IMR-90 (cell line): ENCODE measurements around the gene RPS6KA4. TPM values are rescaled to one million over a fixed set of nuclear protein-coding genes. Genes with fewer than 3 reads are reported as not detected.

ENCODE experiments used
- ATAC-seq: fragments of 200-7000 bp; cut with Tn5 transposase; 2 replicates; pipeline ENCODE4 v1.9.1; 2020; ENCODE audit warnings: low read depth, mild to moderate bottlenecking, moderate library complexity
- BruUV-seq: library from RNA; stranded (reverse); fragments of 400-500 nt; replicated peaks from 2 replicates; lab custom pipeline; 2021; lab: Mats Ljungman, UMichigan
- CTCF ChIA-PET: fragments of 300-600 bp; formaldehyde crosslinking; extraction: SDS; loops from one replicate; lab custom pipeline; 2021; ENCODE audit warnings: antibody characterized with exemption; lab: Yijun Ruan, JAX
- POLR2A ChIA-PET: fragments of 300-600 bp; sonication (Branson Sonifier 250); formaldehyde crosslinking; loops from one replicate; lab custom pipeline; 2022; ENCODE audit warnings: antibody characterized with exemption; ENCODE audit not compliant: unreplicated experiment; lab: Charles Lee
- DNase-seq: peaks from one replicate; pipeline ENCODE4 v3.0.0; 2013
- H2AFZ ChIP-seq: replicated peaks from 2 replicates; pipeline ENCODE3; 2013; ENCODE audit warnings: low read length, mild to moderate bottlenecking; ENCODE audit not compliant: poor library complexity
- H2AK5ac ChIP-seq: 2 replicates; pipeline ENCODE4 v1.6.1; 2013; ENCODE audit warnings: low read depth, low read length, inconsistent platforms
- H2AK9ac ChIP-seq: replicated peaks from 2 replicates; pipeline ENCODE3; 2013; ENCODE audit warnings: mild to moderate bottlenecking, low read depth, low read length, moderate library complexity; ENCODE audit not compliant: poor library complexity
- H2BK120ac ChIP-seq: 2 replicates; pipeline ENCODE4 v1.6.1; 2013; ENCODE audit warnings: low read depth, low read length, inconsistent platforms
- H2BK15ac ChIP-seq: 3 replicates; pipeline ENCODE4 v1.6.1; 2013; ENCODE audit warnings: low read depth, low read length, inconsistent platforms
- H2BK20ac ChIP-seq: 2 replicates; pipeline ENCODE4 v1.6.1; 2013; ENCODE audit warnings: low read depth, mild to moderate bottlenecking, inconsistent platforms, low read length, moderate library complexity
- H2BK5ac ChIP-seq: 2 replicates; pipeline ENCODE4 v1.6.1; 2013; ENCODE audit warnings: mild to moderate bottlenecking, low read depth, low read length, inconsistent platforms; ENCODE audit not compliant: poor library complexity, severe bottlenecking
- H3K14ac ChIP-seq: replicated peaks from 2 replicates; pipeline ENCODE4 v1.6.1; 2013; ENCODE audit warnings: low read depth, low read length, inconsistent platforms
- H3K18ac ChIP-seq: 2 replicates; pipeline ENCODE4 v1.6.1; 2013; ENCODE audit warnings: low read depth, low read length, control low read depth
- H3K23ac ChIP-seq: 2 replicates; pipeline ENCODE4 v1.6.1; 2013; ENCODE audit warnings: low read depth, low read length, inconsistent platforms
- H3K27ac ChIP-seq: 2 replicates; pipeline ENCODE4 v1.5.1; 2013; ENCODE audit warnings: mild to moderate bottlenecking, control low read depth, low read length; ENCODE audit not compliant: insufficient read depth
- H3K27me3 ChIP-seq: 2 replicates; pipeline ENCODE4 v1.6.1; 2013; ENCODE audit warnings: low read length; ENCODE audit not compliant: control insufficient read depth, insufficient read depth
- H3K36me3 ChIP-seq: 2 replicates; pipeline ENCODE4 v1.6.1; 2013; ENCODE audit warnings: low read length, mixed read lengths; ENCODE audit not compliant: control insufficient read depth, insufficient read depth
- H3K4ac ChIP-seq: 2 replicates; pipeline ENCODE4 v1.6.1; 2013; ENCODE audit warnings: low read depth, low read length, inconsistent platforms
- H3K4me1 ChIP-seq: 2 replicates; pipeline ENCODE4 v1.6.1; 2013; ENCODE audit warnings: low read length, mixed read lengths; ENCODE audit not compliant: control insufficient read depth, insufficient read depth
- H3K4me2 ChIP-seq: 2 replicates; pipeline ENCODE4 v1.6.1; 2013; ENCODE audit warnings: low read depth, mild to moderate bottlenecking, control low read depth, low read length, moderate library complexity
- H3K4me3 ChIP-seq: 2 replicates; pipeline ENCODE4 v1.5.1; 2013; ENCODE audit warnings: low read depth, mild to moderate bottlenecking, control low read depth, low read length, moderate library complexity; ENCODE audit not compliant: insufficient read depth
- H3K56ac ChIP-seq: 2 replicates; pipeline ENCODE4 v1.6.1; 2013; ENCODE audit warnings: low read length, inconsistent platforms; ENCODE audit not compliant: insufficient read depth; ENCODE audit errors: extremely low read depth
- H3K79me1 ChIP-seq, 2 experiments: 2 replicates each; pipeline ENCODE4 v1.6.1; 2013; ENCODE audit warnings: low read length in 2 of 2, inconsistent platforms in 1 of 2, low read depth in 1 of 2
- H3K9ac ChIP-seq: 2 replicates; pipeline ENCODE4 v1.6.1; 2013; ENCODE audit warnings: low read depth, low read length, control low read depth
- H3K9me1 ChIP-seq: 2 replicates; pipeline ENCODE4 v1.6.1; 2013; ENCODE audit warnings: low read length, inconsistent platforms; ENCODE audit not compliant: insufficient read depth
- H3K9me3 ChIP-seq: 2 replicates; pipeline ENCODE4 v1.6.1; 2013; ENCODE audit warnings: low read length; ENCODE audit not compliant: control insufficient read depth, insufficient read depth
- H4K20me1 ChIP-seq: 2 replicates; pipeline ENCODE4 v1.6.1; 2013; ENCODE audit warnings: low read length, inconsistent platforms; ENCODE audit not compliant: insufficient read depth
- H4K5ac ChIP-seq: 2 replicates; pipeline ENCODE4 v1.6.1; 2013; ENCODE audit warnings: mild to moderate bottlenecking, low read depth, low read length, control low read depth
- H4K8ac ChIP-seq, 2 experiments: 2 replicates each; pipeline ENCODE4 v1.6.1; 2013; ENCODE audit warnings: low read depth in 2 of 2, low read length in 2 of 2, control low read depth in 1 of 2, inconsistent platforms in 1 of 2
- H4K91ac ChIP-seq: 2 replicates; pipeline ENCODE4 v1.6.1; 2013; ENCODE audit warnings: low read depth, low read length, inconsistent platforms; ENCODE audit not compliant: insufficient read depth
- BHLHE40 ChIP-seq: fragments of 150-350 bp; IDR thresholded peaks from 2 replicates; pipeline ENCODE4 v1.6.1; 2016; ENCODE audit warnings: mild to moderate bottlenecking, low read depth, low read length
- CHD1 ChIP-seq: IDR thresholded peaks from 2 replicates; pipeline ENCODE4 v1.6.1; 2012; ENCODE audit warnings: low read depth, low read length, improper control_type of control experiment
- CTCF ChIP-seq: conservative IDR thresholded peaks from 2 replicates; pipeline ENCODE4 v1.5.1; 2012; ENCODE audit warnings: mild to moderate bottlenecking, low read depth, low read length, improper control_type of control experiment
- ELK1 ChIP-seq: fragments of 150-350 bp; IDR thresholded peaks from 2 replicates; pipeline ENCODE4 v1.6.1; 2016; ENCODE audit warnings: low read depth, mild to moderate bottlenecking, low read length, moderate library complexity, borderline replicate concordance
- FOS ChIP-seq: fragments of 150-350 bp; IDR thresholded peaks from 2 replicates; pipeline ENCODE4 v1.6.1; 2016; ENCODE audit warnings: low read depth, low read length
- MAFK ChIP-seq: IDR thresholded peaks from 2 replicates; pipeline ENCODE4 v1.6.1; 2012; ENCODE audit warnings: low read depth, low read length, improper control_type of control experiment
- MAZ ChIP-seq: IDR thresholded peaks from 2 replicates; pipeline ENCODE4 v1.6.1; 2012; ENCODE audit warnings: low read depth, mild to moderate bottlenecking, low read length, improper control_type of control experiment, moderate library complexity, borderline replicate concordance
- MXI1 ChIP-seq: IDR thresholded peaks from 2 replicates; pipeline ENCODE4 v1.6.1; 2012; ENCODE audit warnings: low read depth, mild to moderate bottlenecking, low read length, moderate library complexity, borderline replicate concordance
- NFE2L2 ChIP-seq: fragments of 150-350 bp; IDR thresholded peaks from 2 replicates; pipeline ENCODE4 v1.6.1; 2016; ENCODE audit warnings: low read depth, mild to moderate bottlenecking, low read length
- RAD21 ChIP-seq: IDR thresholded peaks from 2 replicates; pipeline ENCODE4 v1.6.1; 2012; ENCODE audit warnings: low read length, improper control_type of control experiment
- RCOR1 ChIP-seq: IDR thresholded peaks from 2 replicates; pipeline ENCODE4 v1.6.1; 2012; ENCODE audit warnings: mild to moderate bottlenecking, low read length, improper control_type of control experiment; ENCODE audit not compliant: insufficient replicate concordance
- RFX5 ChIP-seq: IDR thresholded peaks from 2 replicates; pipeline ENCODE4 v1.8.0; 2012; ENCODE audit warnings: low read depth, mild to moderate bottlenecking, low read length, moderate library complexity
- SMC3 ChIP-seq: fragments of 150-350 bp; IDR thresholded peaks from 2 replicates; pipeline ENCODE4 v1.6.1; 2016; ENCODE audit warnings: low read depth, mild to moderate bottlenecking, antibody characterized with exemption, low read length, moderate library complexity
- WGBS, 2 experiments: methylation state at CpG; one replicate each; pipeline versions ENCODE4 v1.1.5 to v1.1.7; 2013; ENCODE audit warnings: missing lambda C conversion rate in 2 of 2; ENCODE audit not compliant: insufficient read length in 1 of 2; ENCODE audit errors: extremely low coverage in 2 of 2; 5-methylcytosine and 5-hydroxymethylcytosine counted together
- dilution Hi-C: fragments of 300-500 bp; cut with HindIII; formaldehyde crosslinking; loops from one replicate; pipeline ENCODE4 v1.14.3; 2018; ENCODE audit warnings: low sequenced_read_pairs; ENCODE audit not compliant: unreplicated experiment
- in situ Hi-C: fragments of 300-500 bp; cut with MboI; formaldehyde crosslinking; loops from 3 replicates; pipeline ENCODE4 v1.14.3; 2019; ENCODE audit warnings: low sequenced_read_pairs, inconsistent platforms, mixed read lengths
- intact Hi-C: fragments of 100-400 bp; cut with micrococcal nuclease; formaldehyde crosslinking; loops from 2 replicates; pipeline ENCODE4 v1.10.0; 2022
- polyA plus RNA-seq, 3 experiments: library from polyadenylated mRNA; depleted of rRNA; stranded (reverse); fragments of >200 nt; gene quantifications; 2 replicates each; pipeline ENCODE4 v1.2.3, GENCODE V29; 2012; ENCODE audit warnings: low replicate concordance in 1 of 3
- total RNA-seq: library from RNA; depleted of rRNA; stranded (reverse); fragments of >200 nt; gene quantifications from 2 replicates; pipeline ENCODE4 v1.2.3, GENCODE V29; 2012
- TF ChIP-seq, protein P1 (sequence below): fragments of 150-350 bp; IDR thresholded peaks from 2 replicates; pipeline ENCODE4 v1.6.1; 2017; ENCODE audit warnings: mild to moderate bottlenecking, antibody characterized with exemption, low read length, low read depth

Gene RPS6KA4
- total and polyA plus RNA-seq, 2 of the 4 experiments (the other 2 are of a cell fraction): 38.8 to 52.9 TPM

DNA sequence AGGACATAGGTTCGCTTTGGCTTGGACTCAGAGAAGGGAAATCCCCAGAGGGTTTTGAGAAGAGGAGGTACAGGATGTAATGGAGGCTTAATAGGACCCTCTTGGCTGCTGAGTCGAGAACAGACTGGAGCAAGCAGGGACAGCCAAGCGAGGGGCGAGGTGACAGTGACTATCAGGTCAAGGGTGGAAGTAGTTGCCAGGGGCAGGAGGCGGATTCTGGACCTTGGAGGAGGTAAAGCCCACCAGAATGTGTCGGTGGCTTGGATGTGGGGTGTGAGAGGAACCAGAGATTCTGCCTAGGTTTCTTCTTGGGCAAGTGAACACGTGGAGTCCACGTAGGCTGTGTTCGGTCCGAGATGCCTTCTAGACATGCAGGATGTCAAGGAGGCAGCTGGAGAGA is 46.0 kb upstream of the RPS6KA4 start:
- no peak overlapping the region for H3K4ac ChIP-seq
- no peak overlapping the region for H3K56ac ChIP-seq
- intact Hi-C loops (no loop called here), dilution Hi-C loops (no loop called here), in situ Hi-C loops (no loop called here)
- no peaks in the 10 kb centered on the region for H3K27me3 ChIP-seq
- H3K4me2 ChIP-seq: no peak overlapping the region
- ChIA-PET CTCF (no interaction called here), POLR2A (no interaction called here)
- no peaks in the 10 kb centered on the region for H3K9me1 ChIP-seq
- H4K5ac ChIP-seq: no peak overlapping the region
- H4K20me1 ChIP-seq: no peaks in the 10 kb centered on the region
- H3K79me1 ChIP-seq: peaks cover 5 to 27% of the 10 kb centered on the region in 2 experiments
- no peaks in the 10 kb centered on the region for H3K9me3 ChIP-seq
- peaks cover 12% of the 10 kb centered on the region; the same call in 1 of the 2 replicates for H3K36me3 ChIP-seq
- no peak overlapping the region for H2BK120ac ChIP-seq
- TF ChIP-seq, protein P1, sequence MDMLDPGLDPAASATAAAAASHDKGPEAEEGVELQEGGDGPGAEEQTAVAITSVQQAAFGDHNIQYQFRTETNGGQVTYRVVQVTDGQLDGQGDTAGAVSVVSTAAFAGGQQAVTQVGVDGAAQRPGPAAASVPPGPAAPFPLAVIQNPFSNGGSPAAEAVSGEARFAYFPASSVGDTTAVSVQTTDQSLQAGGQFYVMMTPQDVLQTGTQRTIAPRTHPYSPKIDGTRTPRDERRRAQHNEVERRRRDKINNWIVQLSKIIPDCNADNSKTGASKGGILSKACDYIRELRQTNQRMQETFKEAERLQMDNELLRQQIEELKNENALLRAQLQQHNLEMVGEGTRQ: no peak
- TF ChIP-seq SMC3 (no peak), RAD21 (no peak), ELK1 (no peak), RCOR1 (no peak), CTCF (no peak), NFE2L2 (no peak), MAZ (no peak), CHD1 (no peak), BHLHE40 (no peak), RFX5 (no peak), MXI1 (no peak), FOS (no peak), MAFK (no peak)
- H2BK5ac ChIP-seq: no peak overlapping the region
- H2AK5ac ChIP-seq: no peak overlapping the region
- H3K27ac ChIP-seq: no peak overlapping the region
- H2BK15ac ChIP-seq: no peak overlapping the region
- H3K4me3 ChIP-seq: no peak overlapping the region
- no peak overlapping the region for H3K14ac ChIP-seq
- BruUV-seq: no TSS peak
- H2AK9ac ChIP-seq: no peak overlapping the region
- H3K23ac ChIP-seq: no peak overlapping the region
- ATAC-seq: no peak
- WGBS, 2 experiments: 91% methylated on average over 9 of the region's 10 CpGs; no CpG with 5 or more reads in 1 of the 2 experiments
- H3K18ac ChIP-seq: no peak overlapping the region
- H4K8ac ChIP-seq: no peak overlapping the region
- no peak overlapping the region for H4K91ac ChIP-seq
- H3K9ac ChIP-seq: no peak overlapping the region
- no peak overlapping the region for H2BK20ac ChIP-seq
- no peak for DNase-seq
- H2AFZ ChIP-seq: no peak overlapping the region
- no peaks in the 10 kb centered on the region for H3K4me1 ChIP-seq
